ENCODE results near the gene LILRB3.
"Not testable (repeated sequence)": the region's sequence is repeated elsewhere in the genome, so short reads cannot be mapped to it uniquely, and the experiment has no call there.

The LILRB3 gene

DNA sequence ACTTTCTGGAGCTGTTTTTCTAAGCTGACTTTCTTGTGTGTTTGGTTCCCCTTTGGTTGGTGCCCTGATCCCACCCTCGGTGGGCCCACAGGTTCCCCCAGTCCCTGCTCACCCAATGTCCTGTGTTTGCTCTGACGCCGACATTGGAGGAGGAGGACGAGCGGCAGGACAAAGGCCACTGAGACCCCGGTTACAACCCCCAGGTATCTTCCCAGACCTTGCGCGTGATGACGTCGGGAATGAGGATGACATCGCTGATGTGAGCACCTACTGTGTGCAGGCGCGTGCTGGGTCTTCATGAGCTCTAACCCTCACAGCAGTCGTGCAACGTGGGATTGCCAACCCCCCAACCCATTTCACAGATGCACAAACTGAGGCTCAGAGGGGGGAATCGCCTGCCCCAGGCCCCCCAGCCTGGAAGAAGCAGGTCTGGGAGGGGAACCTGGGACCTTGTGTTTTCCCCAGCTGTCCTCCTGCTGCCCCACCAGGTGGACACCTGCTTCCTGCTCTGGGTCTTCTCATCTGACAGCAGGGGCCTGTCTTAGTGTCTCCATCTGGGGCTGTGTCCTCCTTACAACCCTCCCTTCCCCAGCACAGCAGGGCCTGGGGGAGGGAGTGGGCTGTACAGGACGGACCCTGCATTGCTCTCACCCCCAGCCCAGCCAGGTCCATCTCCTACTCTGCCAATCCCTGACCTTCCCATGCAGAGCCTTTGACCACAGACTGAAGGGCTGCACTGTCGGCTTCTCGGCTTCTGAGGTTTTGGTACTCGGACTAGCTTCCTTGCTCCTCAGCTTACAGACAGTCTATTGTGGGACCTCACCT is 24.5 kb upstream of the LILRB3 start:
- H2BK12ac ChIP-seq (ENCODE audit: low read length in 2 of 2), result no peak overlapping the region
- H3K79me1 ChIP-seq (replicated peaks; ENCODE audit: low read length, poor library complexity, severe bottlenecking), result no peaks in the 10 kb centered on the region
- H3K4ac ChIP-seq (ENCODE audit: low read depth in 1 of 2, low read length in 2 of 2), result no peak overlapping the region
- H2BK120ac ChIP-seq (ENCODE audit: low read depth, low read length), result no peak overlapping the region
- H4K91ac ChIP-seq (ENCODE audit: low read length), result no peak overlapping the region
- no peak overlapping the region for H2BK15ac ChIP-seq (ENCODE audit: low read depth, poor library complexity, severe bottlenecking)
- no peaks in the 10 kb centered on the region for H3K4me1 ChIP-seq (ENCODE audit: control insufficient read depth, insufficient read depth, low read depth, low read length)
- no peak overlapping the region for H2BK5ac ChIP-seq (ENCODE audit: low read depth, low read length, poor library complexity, severe bottlenecking)
- no peak overlapping the region for H3K14ac ChIP-seq (ENCODE audit: low read length in 2 of 2)
- no peaks in the 10 kb centered on the region for H3K36me3 ChIP-seq (ENCODE audit: control insufficient read depth in 1 of 2, insufficient read depth in 2 of 2, low read depth in 1 of 2, low read length in 2 of 2)
- no peak overlapping the region for H3K9ac ChIP-seq (ENCODE audit: low read length)
- H3K23ac ChIP-seq (ENCODE audit: low read length in 2 of 2), result no peak overlapping the region
- no peak overlapping the region for H3K4me2 ChIP-seq (ENCODE audit: low read length, poor library complexity, severe bottlenecking)
- no peak overlapping the region for H2AFZ ChIP-seq (ENCODE audit: low read depth, low read length)
- 87% methylated on average over 20 of the region's 20 CpGs for WGBS
- H3K9me3 ChIP-seq (ENCODE audit: control insufficient read depth, low read length), result no peaks in the 10 kb centered on the region
- DNase-seq, result no peak
- H3K27me3 ChIP-seq (ENCODE audit: control insufficient read depth in 1 of 2, insufficient read depth in 1 of 2, low read length in 2 of 2), result peaks cover 10 to 12% of the 10 kb centered on the region in 2 experiments
- no peak overlapping the region for H3K27ac ChIP-seq (ENCODE audit: low read length, poor library complexity, severe bottlenecking)
- H2AK5ac ChIP-seq (ENCODE audit: low read length, severe bottlenecking), result no peak overlapping the region
- H3K18ac ChIP-seq (ENCODE audit: low read depth in 1 of 2, low read length in 2 of 2), result no peak overlapping the region
- no peak overlapping the region for H4K8ac ChIP-seq (ENCODE audit: low read length)
- no peak overlapping the region for H3K4me3 ChIP-seq (ENCODE audit: insufficient read depth in 1 of 2, low read depth in 1 of 2, low read length in 2 of 2)

DNA sequence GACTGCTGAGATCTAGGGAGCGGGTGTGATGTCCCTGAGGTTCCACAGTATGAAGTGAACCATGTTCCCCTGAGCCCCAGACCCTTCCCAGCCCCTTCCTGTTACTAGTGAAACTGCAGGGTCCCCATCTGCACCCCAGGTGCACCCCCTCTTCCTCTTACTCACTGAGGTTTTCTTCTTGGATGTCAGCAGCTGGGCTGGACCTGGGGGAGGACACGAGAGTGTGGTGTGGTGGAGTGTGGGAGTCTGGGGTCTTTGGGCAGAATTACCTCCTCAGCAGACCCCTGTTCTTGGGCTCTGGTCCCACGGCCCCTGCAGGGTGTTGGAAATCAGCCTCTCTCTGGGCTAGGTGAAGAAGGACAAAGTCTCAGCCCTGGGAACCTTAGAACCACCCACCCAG is 23.1 kb upstream of the LILRB3 start:
- no peaks in the 10 kb centered on the region for H3K36me3 ChIP-seq (ENCODE audit: control insufficient read depth in 1 of 2, insufficient read depth in 2 of 2, low read depth in 1 of 2, low read length in 2 of 2)
- H3K4me3 ChIP-seq (ENCODE audit: insufficient read depth in 1 of 2, low read depth in 1 of 2, low read length in 2 of 2), result no peak overlapping the region
- no peak overlapping the region for H2AFZ ChIP-seq (ENCODE audit: low read depth, low read length)
- no peak overlapping the region for H3K27ac ChIP-seq (ENCODE audit: low read length, poor library complexity, severe bottlenecking)
- DNase-seq, result no peak
- H3K4ac ChIP-seq (ENCODE audit: low read depth in 1 of 2, low read length in 2 of 2), result no peak overlapping the region
- no peak overlapping the region for H4K91ac ChIP-seq (ENCODE audit: low read length)
- no peak overlapping the region for H2AK5ac ChIP-seq (ENCODE audit: low read length, severe bottlenecking)
- H4K8ac ChIP-seq (ENCODE audit: low read length), result no peak overlapping the region
- no peaks in the 10 kb centered on the region for H3K9me3 ChIP-seq (ENCODE audit: control insufficient read depth, low read length)
- H3K4me1 ChIP-seq (ENCODE audit: control insufficient read depth, insufficient read depth, low read depth, low read length), result no peaks in the 10 kb centered on the region
- H2BK15ac ChIP-seq (ENCODE audit: low read depth, poor library complexity, severe bottlenecking), result no peak overlapping the region
- H3K18ac ChIP-seq (ENCODE audit: low read depth in 1 of 2, low read length in 2 of 2), result no peak overlapping the region
- no peak overlapping the region for H2BK5ac ChIP-seq (ENCODE audit: low read depth, low read length, poor library complexity, severe bottlenecking)
- no peak overlapping the region for H2BK12ac ChIP-seq (ENCODE audit: low read length in 2 of 2)
- no peak overlapping the region for H2BK120ac ChIP-seq (ENCODE audit: low read depth, low read length)
- no peak overlapping the region for H3K14ac ChIP-seq (ENCODE audit: low read length in 2 of 2)
- no peaks in the 10 kb centered on the region for H3K79me1 ChIP-seq (replicated peaks; ENCODE audit: low read length, poor library complexity, severe bottlenecking)
- no peak overlapping the region for H3K9ac ChIP-seq (ENCODE audit: low read length)
- no peak overlapping the region for H3K23ac ChIP-seq (ENCODE audit: low read length in 2 of 2)
- 100% methylated on average over 2 of the region's 3 CpGs for WGBS
- no peak overlapping the region for H3K4me2 ChIP-seq (ENCODE audit: low read length, poor library complexity, severe bottlenecking)
- H3K27me3 ChIP-seq (ENCODE audit: control insufficient read depth in 1 of 2, insufficient read depth in 1 of 2, low read length in 2 of 2), result peaks cover 6 to 7% of the 10 kb centered on the region in 2 experiments

DNA sequence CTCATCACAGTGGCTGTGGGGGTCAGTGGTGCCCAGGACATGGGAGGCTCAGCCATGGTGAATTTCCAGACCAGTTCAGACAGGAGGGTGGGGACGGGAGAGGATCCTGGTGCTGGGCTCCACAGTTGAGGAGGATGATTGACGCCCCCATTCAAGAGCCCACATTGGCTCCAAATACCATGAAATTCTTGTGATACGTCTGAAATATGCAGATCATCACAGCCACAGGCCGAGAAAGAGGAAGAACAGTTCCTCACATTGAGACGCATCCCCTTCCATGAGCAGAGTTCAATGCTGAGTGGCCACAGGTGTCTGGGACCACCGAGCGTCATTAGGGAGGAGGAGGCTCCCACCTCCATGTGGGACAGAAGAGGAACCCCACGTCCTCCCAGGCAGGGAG is 21.0 kb upstream of the LILRB3 start:
- H3K9ac ChIP-seq (ENCODE audit: low read length); H3K14ac ChIP-seq (ENCODE audit: low read length in 2 of 2); H3K4me3 ChIP-seq (ENCODE audit: insufficient read depth in 1 of 2, low read depth in 1 of 2, low read length in 2 of 2); DNase-seq; H3K36me3 ChIP-seq (ENCODE audit: control insufficient read depth in 1 of 2, insufficient read depth in 2 of 2, low read depth in 1 of 2, low read length in 2 of 2); H3K4me2 ChIP-seq (ENCODE audit: low read length, poor library complexity, severe bottlenecking); H3K9me3 ChIP-seq (ENCODE audit: control insufficient read depth, low read length); H3K79me1 ChIP-seq (replicated peaks; ENCODE audit: low read length, poor library complexity, severe bottlenecking); H2BK12ac ChIP-seq (ENCODE audit: low read length in 2 of 2); H3K23ac ChIP-seq (ENCODE audit: low read length in 2 of 2); H2BK5ac ChIP-seq (ENCODE audit: low read depth, low read length, poor library complexity, severe bottlenecking); H3K18ac ChIP-seq (ENCODE audit: low read depth in 1 of 2, low read length in 2 of 2); H3K27ac ChIP-seq (ENCODE audit: low read length, poor library complexity, severe bottlenecking); H4K8ac ChIP-seq (ENCODE audit: low read length); H2BK120ac ChIP-seq (ENCODE audit: low read depth, low read length); H3K4me1 ChIP-seq (ENCODE audit: control insufficient read depth, insufficient read depth, low read depth, low read length); H2BK15ac ChIP-seq (ENCODE audit: low read depth, poor library complexity, severe bottlenecking); H4K91ac ChIP-seq (ENCODE audit: low read length); H3K4ac ChIP-seq (ENCODE audit: low read depth in 1 of 2, low read length in 2 of 2); H2AK5ac ChIP-seq (ENCODE audit: low read length, severe bottlenecking); H2AFZ ChIP-seq (ENCODE audit: low read depth, low read length): not testable (repeated sequence)
- WGBS, result no CpG with 5 or more reads among the region's 8 CpGs
- H3K27me3 ChIP-seq (ENCODE audit: control insufficient read depth in 1 of 2, insufficient read depth in 1 of 2, low read length in 2 of 2), result peaks cover 12 to 13% of the 10 kb centered on the region in 2 experiments

- H3K4me1 ChIP-seq (ENCODE audit: control insufficient read depth, insufficient read depth, low read depth, low read length); DNase-seq; H2BK12ac ChIP-seq (ENCODE audit: low read length in 2 of 2); H2BK5ac ChIP-seq (ENCODE audit: low read depth, low read length, poor library complexity, severe bottlenecking); H3K9ac ChIP-seq (ENCODE audit: low read length); H3K18ac ChIP-seq (ENCODE audit: low read depth in 1 of 2, low read length in 2 of 2); H2BK15ac ChIP-seq (ENCODE audit: low read depth, poor library complexity, severe bottlenecking); H4K8ac ChIP-seq (ENCODE audit: low read length); H2AFZ ChIP-seq (ENCODE audit: low read depth, low read length); H2BK120ac ChIP-seq (ENCODE audit: low read depth, low read length); H3K4me2 ChIP-seq (ENCODE audit: low read length, poor library complexity, severe bottlenecking); H2AK5ac ChIP-seq (ENCODE audit: low read length, severe bottlenecking); H3K4me3 ChIP-seq (ENCODE audit: insufficient read depth in 1 of 2, low read depth in 1 of 2, low read length in 2 of 2); H3K36me3 ChIP-seq (ENCODE audit: control insufficient read depth in 1 of 2, insufficient read depth in 2 of 2, low read depth in 1 of 2, low read length in 2 of 2); H4K91ac ChIP-seq (ENCODE audit: low read length); H3K23ac ChIP-seq (ENCODE audit: low read length in 2 of 2); H3K79me1 ChIP-seq (replicated peaks; ENCODE audit: low read length, poor library complexity, severe bottlenecking); H3K9me3 ChIP-seq (ENCODE audit: control insufficient read depth, low read length); H3K14ac ChIP-seq (ENCODE audit: low read length in 2 of 2); H3K4ac ChIP-seq (ENCODE audit: low read depth in 1 of 2, low read length in 2 of 2); H3K27ac ChIP-seq (ENCODE audit: low read length, poor library complexity, severe bottlenecking): not testable (repeated sequence)
- H3K27me3 ChIP-seq (ENCODE audit: control insufficient read depth in 1 of 2, insufficient read depth in 1 of 2, low read length in 2 of 2), result peaks cover 6 to 13% of the 10 kb centered on the region in 2 experiments
- 95% methylated on average over 3 of the region's 6 CpGs for WGBS
Observed at GRCh38 chr19:54242646-54243045, 19.8 kb upstream of the LILRB3 start, which contains the start of gene LILRA6. TSS of gene LILRA6 (minus strand) at chr19:54242790.

All from mesenchymal stem cell (in vitro differentiated cells and primary cell).